GM12872 (cell line): ENCODE results near the gene DLGAP5.

Experiments
- TF ChIP-seq, protein P1 (sequence below): IDR thresholded peaks from 3 replicates; pipeline ENCODE4 v1.5.1; 2011; ENCODE audit warnings: low read depth, mild to moderate bottlenecking, low read length, moderate library complexity; ENCODE audit not compliant: insufficient read depth

Gene DLGAP5

DNA sequence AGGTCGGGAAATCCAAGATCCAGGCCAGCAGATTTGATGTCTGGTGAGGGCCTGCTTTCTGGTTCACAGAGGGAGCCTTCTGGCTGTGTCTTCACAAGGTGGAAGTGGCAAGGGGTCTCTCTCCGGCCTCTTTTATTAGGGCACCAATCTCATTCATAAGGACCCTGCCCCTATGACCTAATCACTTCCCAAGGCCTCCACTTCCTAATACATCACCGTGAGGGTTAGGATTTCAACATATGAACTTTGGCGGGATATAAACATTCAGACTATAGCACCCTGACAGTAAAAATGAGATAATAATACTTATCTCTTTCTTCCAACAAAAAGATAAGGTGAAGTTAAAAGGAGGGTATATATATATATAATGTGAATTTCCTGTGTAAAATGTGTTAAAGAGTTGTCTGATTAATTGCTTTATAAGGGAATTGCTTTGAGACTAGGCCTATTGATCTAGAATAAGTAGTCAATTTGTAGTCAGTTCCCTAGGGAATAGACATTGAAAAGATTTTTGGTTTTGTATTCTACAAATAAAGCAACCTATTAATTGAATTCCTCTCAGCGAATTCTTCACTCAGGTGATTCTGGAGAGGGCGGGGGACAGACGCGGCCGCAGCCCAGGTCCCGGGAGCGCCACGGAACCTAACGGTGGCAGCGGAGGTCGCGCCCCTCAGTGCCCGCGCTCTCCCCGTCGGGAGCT, 62.8 kb downstream of the DLGAP5 start:
- TF ChIP-seq, protein P1, sequence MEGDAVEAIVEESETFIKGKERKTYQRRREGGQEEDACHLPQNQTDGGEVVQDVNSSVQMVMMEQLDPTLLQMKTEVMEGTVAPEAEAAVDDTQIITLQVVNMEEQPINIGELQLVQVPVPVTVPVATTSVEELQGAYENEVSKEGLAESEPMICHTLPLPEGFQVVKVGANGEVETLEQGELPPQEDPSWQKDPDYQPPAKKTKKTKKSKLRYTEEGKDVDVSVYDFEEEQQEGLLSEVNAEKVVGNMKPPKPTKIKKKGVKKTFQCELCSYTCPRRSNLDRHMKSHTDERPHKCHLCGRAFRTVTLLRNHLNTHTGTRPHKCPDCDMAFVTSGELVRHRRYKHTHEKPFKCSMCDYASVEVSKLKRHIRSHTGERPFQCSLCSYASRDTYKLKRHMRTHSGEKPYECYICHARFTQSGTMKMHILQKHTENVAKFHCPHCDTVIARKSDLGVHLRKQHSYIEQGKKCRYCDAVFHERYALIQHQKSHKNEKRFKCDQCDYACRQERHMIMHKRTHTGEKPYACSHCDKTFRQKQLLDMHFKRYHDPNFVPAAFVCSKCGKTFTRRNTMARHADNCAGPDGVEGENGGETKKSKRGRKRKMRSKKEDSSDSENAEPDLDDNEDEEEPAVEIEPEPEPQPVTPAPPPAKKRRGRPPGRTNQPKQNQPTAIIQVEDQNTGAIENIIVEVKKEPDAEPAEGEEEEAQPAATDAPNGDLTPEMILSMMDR: no peak

DNA sequence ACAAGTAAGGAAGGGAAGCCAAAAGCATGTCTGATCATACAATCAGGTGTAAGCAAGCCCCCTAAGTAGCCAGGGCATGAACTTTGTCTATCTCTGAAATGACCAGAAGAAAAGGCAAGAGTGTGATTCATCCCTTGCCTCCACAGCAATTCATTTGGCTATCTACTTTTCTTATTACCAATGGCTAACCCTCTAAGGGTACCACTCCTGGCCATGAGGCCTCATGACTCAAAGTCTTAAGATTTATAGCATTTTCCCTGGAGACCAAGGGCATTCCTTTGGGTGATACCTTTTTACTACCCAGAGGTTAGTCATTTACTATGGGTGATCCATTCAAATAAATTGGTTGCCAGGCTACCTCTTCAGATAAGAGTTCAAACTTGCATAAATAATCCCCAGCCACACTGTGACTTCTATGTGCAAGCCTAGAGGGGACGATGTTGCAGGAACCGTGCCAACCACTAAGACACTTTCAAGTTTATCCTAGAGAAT, 63.9 kb downstream of the DLGAP5 start:
- TF ChIP-seq, protein P1: no peak

DNA sequence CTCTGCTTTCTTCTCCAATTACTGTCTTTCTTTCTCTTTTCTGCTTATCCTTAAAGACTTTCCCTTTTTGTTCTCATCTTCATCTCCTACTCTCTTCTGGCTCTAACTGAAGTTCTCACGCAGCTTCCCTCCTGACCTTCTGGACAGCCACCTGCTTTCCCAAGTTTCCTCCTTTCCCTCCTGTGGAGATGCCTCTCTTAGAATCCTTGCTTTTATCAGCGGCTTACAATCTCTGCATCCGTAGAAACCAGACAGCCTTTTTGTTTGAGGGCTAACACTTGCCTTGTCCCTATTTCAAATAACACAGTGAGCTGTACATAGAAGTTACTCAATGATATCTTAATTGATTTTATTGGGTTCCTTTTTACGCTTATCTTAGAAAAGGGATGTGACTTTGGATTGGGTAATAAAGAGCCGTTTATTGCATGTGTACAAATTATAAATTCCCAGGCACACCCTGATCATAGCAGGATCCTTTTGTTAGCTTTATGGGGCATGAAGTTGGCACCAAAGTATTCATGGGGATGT, 64.4 kb downstream of the DLGAP5 start:
- TF ChIP-seq, protein P1: no peak

DNA sequence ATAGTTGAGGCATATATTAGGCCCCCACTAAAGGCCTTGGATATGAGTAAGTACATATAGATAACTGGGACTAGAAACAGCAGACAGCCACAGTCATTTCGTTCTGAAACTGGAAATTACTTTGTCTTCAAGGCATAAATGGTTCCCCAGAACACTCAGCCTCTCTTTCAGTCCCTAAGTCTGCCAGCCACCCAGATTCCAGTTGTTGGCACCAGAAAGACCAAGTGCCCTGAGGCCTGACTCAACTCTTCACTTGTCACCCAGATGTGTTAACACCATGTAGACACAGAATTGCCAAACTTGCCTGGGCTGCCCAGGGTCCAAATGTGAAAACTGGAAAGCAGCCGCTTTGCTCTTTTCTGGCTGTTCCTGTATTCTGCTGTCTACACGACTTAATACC, 65.4 kb downstream of the DLGAP5 start:
- TF ChIP-seq, protein P1: no peak

DNA sequence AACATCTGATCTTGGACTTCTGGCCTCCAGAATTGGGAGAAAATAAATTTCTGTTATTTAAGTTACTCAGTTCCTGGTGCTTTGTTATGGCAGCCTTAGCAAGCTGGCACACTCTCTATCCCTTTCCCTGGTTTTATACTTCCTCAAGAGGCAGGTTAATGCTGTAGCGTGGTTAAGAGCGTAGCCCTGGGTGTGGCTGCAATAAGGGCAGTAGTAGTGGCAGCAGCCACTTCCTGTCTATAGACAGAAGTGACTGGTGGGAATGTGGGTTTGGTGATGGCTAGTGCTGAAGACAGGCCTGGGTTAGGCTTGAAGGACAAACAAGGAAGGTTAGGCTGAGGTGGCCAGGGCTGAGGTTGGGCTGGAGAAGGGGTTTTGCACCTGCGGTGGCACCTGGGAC, 66.0 kb downstream of the DLGAP5 start:
- TF ChIP-seq, protein P1: no peak

DNA sequence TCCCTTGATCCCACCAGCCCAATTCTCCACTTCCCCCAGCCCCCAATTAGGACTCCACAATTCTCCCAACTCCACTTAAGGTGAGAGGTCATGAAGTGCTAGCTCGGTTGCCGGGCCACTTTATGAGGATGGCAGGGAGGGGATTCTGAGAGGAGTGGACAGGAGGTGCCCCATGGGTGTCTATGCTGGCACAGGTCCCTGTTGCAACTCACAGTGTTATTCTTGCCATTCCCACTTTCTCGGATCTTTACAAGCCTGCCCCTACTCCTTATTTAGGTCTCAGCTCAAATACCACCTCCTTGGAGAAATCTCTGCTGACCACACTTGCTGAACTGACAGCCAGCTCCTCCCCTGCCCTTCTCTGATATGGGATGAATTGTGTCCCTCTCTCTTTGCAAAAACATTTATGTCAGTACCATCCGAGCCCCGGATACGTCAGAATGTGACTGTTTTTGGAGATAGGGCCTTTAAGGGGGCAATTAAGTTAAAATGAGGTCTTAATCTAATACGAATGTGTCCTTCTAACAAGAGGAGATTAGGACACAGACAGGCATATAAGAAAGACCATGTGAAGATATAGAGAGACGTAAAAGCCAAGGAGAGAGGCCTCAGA, 66.5 kb downstream of the DLGAP5 start:
- TF ChIP-seq, protein P1: no peak

DNA sequence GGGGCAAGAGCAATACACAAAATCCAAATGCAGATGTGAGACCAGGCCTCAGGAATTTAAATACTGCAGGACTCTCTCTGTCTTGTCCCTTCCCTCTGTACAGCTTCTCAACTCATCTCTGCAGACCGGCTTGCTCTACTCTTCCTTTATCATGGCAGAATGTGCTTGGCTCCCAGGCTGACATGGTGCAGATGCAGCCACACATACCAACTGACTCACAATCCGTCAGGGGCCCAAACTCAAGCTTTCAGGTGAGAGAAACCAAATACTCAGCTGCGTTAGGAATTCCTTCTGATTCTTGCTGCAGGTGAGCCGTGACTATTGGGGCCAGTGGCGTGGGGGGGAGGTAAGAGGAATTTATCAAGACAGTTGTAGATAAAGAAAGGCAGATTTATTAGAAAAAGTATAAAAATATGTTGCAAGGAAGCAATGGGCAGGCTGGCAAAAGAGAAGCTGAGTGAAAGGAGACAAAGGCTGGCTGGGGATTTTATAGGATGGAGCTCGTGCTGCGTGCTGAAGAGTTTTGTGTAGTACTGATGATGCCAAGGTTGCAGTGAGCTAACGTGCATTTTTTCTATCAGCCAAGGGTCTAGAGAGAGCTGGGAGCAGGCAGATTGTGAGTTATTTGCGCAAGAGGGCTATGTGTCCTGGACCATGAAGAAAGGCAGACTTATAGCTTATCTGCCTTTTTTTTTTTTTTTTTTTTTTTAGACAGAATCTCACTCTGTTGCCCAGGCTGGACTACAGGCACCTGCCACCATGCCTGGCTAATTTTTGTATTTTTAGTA, 67.3 kb downstream of the DLGAP5 start:
- TF ChIP-seq, protein P1: no peak
